Measurements from ENCODE around the gene SGPP1. TPM values are rescaled to one million over a fixed set of nuclear protein-coding genes. Genes with fewer than 3 reads are reported as not detected.
"Not testable (repeated sequence)": the region's sequence is repeated elsewhere in the genome, so short reads cannot be mapped to it uniquely, and the experiment has no call there.

SGPP1 gene
- total and polyA plus RNA-seq, 4 experiments from 2014 or later: 12.2 to 15.2 (median 12.5) TPM

- peak overlapping the region; percentile 99 for H3K27ac ChIP-seq (ENCODE audit: low read depth, low read length)
- H3K9me3 ChIP-seq (ENCODE audit: control insufficient read depth in 1 of 2, low read length in 2 of 2): no peaks in the 10 kb centered on the region
- no peaks in the 10 kb centered on the region for H3K9me3 Mint-ChIP-seq
- peak overlapping the region; percentile 85 to 98 (median 92) for H3K4me3 Mint-ChIP-seq
- peak overlapping the region; percentile 85 to 96 for H3K4me3 ChIP-seq (ENCODE audit: low read length in 2 of 2)
- peaks cover 14 to 18% of the 10 kb centered on the region in 2 donors for H3K36me3 Mint-ChIP-seq
- POLR2A ChIA-PET (ENCODE audit: partially characterized antibody): interaction anchor here (0.7 to 7.2 kb wide), 9 partner anchors 9 to 696 kb away, joined by 3 to 151 read pairs (median 4); partner anchors contain the start of genes PPP2R5E and SGPP1
- peaks cover 18 to 46% (median 27%) of the 10 kb centered on the region in 4 donors for H3K4me1 Mint-ChIP-seq
- CTCF ChIA-PET (ENCODE audit: partially characterized antibody): interaction anchor here (1.2 to 4.4 kb wide), 10 partner anchors 8 to 127 kb away, joined by 3 to 41 read pairs (median 6); no protein-coding TSS in a partner anchor
- DNase-seq: no peak
- peaks cover 5% of the 10 kb centered on the region for H3K36me3 ChIP-seq (ENCODE audit: insufficient read depth, low read length)
- H3K27me3 ChIP-seq (ENCODE audit: insufficient read depth, low read length): no peaks in the 10 kb centered on the region
- no peaks in the 10 kb centered on the region for H3K27me3 Mint-ChIP-seq
- intact Hi-C loops (cut with micrococcal nuclease): loop anchor here (1.0 to 5.0 kb wide), 3 partner anchors 7 to 744 kb away; partner anchors contain the start of genes MTHFD1 and PPP2R5E
- H3K27ac Mint-ChIP-seq: peak overlapping the region; percentile 90 to 99 (median 97)
- peaks cover 34% of the 10 kb centered on the region for H3K4me1 ChIP-seq (ENCODE audit: insufficient read depth, low read length)
These were observed 85.0 kb downstream of the SGPP1 start for GRCh38 chr14:63642656-63643382.

GRCh38 chr14:63642229-63642611, 85.6 kb downstream of the SGPP1 start:
- peak; percentile 92 to 95 (median 94) for DNase-seq

GRCh38 chr14:63641473-63642228, 86.2 kb downstream of the SGPP1 start, which contains the start of gene WDR89:
TSS of gene WDR89 (minus strand) at chr14:63641871. CDS start at chr14:63599942, 41,929 bp downstream.
- Mint-ChIP-seq H3K4me3 (peak within 1 kb of the TSS; percentile 85 to 98 (median 92)), H3K9me3 (peaks cover 0 to 4% (median 0%) of the 10 kb centered on the region in 8 donors), H3K27ac (peak within 1 kb of the TSS; percentile 90 to 99 (median 97)), H3K27me3 (no peaks in the 10 kb centered on the region), H3K36me3 (peaks cover 22% of the 10 kb centered on the region in 2 donors), H3K4me1 (peaks cover 22 to 49% (median 33%) of the 10 kb centered on the region in 4 donors)
- peak; percentile 96 to 99 (median 98) for DNase-seq
- ChIA-PET POLR2A (ENCODE audit: partially characterized antibody) (interaction anchor here (0.5 to 7.2 kb wide), 21 partner anchors 9 to 1273 kb away, joined by 3 to 151 read pairs (median 4); partner anchors contain the start of genes PPP2R5E and SGPP1), CTCF (ENCODE audit: partially characterized antibody) (interaction anchor here (0.6 to 4.4 kb wide), 9 partner anchors 8 to 129 kb away, joined by 3 to 41 read pairs (median 6); no protein-coding TSS in a partner anchor)
- peaks cover 5% of the 10 kb centered on the region for H3K36me3 ChIP-seq (ENCODE audit: insufficient read depth, low read length)
- intact Hi-C loops (cut with micrococcal nuclease): loop anchor here (1.0 to 5.0 kb wide), 5 partner anchors 9 to 746 kb away; partner anchors contain the start of genes MTHFD1, PPP2R5E and SGPP1
- no peaks in the 10 kb centered on the region for H3K27me3 ChIP-seq (ENCODE audit: insufficient read depth, low read length)
- peak within 1 kb of the TSS; percentile 99 for H3K27ac ChIP-seq (ENCODE audit: low read depth, low read length)
- H3K4me1 ChIP-seq (ENCODE audit: insufficient read depth, low read length): peaks cover 37% of the 10 kb centered on the region
- no peaks in the 10 kb centered on the region for H3K9me3 ChIP-seq (ENCODE audit: control insufficient read depth in 1 of 2, low read length in 2 of 2)
- H3K4me3 ChIP-seq (ENCODE audit: low read length in 2 of 2): peak within 1 kb of the TSS; percentile 85 to 96

More at GRCh38 chr14:63642229-63642611, 85.6 kb downstream of the SGPP1 start:
- Mint-ChIP-seq H3K36me3 (peaks cover 16 to 18% of the 10 kb centered on the region in 2 donors), H3K4me1 (peaks cover 17 to 43% (median 28%) of the 10 kb centered on the region in 4 donors), H3K27ac (peak overlapping the region; percentile 90 to 99 (median 97)), H3K27me3 (no peaks in the 10 kb centered on the region), H3K9me3 (no peaks in the 10 kb centered on the region), H3K4me3 (peak overlapping the region; percentile 85 to 98 (median 92))
- H3K27ac ChIP-seq (ENCODE audit: low read depth, low read length): peak overlapping the region; percentile 99
- intact Hi-C loops (cut with micrococcal nuclease): loop anchor here (1.0 to 5.0 kb wide), 3 partner anchors 8 to 745 kb away; partner anchors contain the start of genes MTHFD1 and PPP2R5E
- H3K27me3 ChIP-seq (ENCODE audit: insufficient read depth, low read length): no peaks in the 10 kb centered on the region
- peak overlapping the region; percentile 85 to 96 for H3K4me3 ChIP-seq (ENCODE audit: low read length in 2 of 2)
- H3K4me1 ChIP-seq (ENCODE audit: insufficient read depth, low read length): peaks cover 34% of the 10 kb centered on the region
- POLR2A ChIA-PET (ENCODE audit: partially characterized antibody): interaction anchor here (0.7 to 7.2 kb wide), 14 partner anchors 10 to 1273 kb away, joined by 3 to 151 read pairs (median 4); partner anchors contain the start of genes PPP2R5E and SGPP1
- H3K36me3 ChIP-seq (ENCODE audit: insufficient read depth, low read length): peaks cover 5% of the 10 kb centered on the region
- CTCF ChIA-PET (ENCODE audit: partially characterized antibody): interaction anchor here (1.2 to 4.4 kb wide), 9 partner anchors 9 to 128 kb away, joined by 3 to 41 read pairs (median 6); no protein-coding TSS in a partner anchor
- no peaks in the 10 kb centered on the region for H3K9me3 ChIP-seq (ENCODE audit: control insufficient read depth in 1 of 2, low read length in 2 of 2)

DNA sequence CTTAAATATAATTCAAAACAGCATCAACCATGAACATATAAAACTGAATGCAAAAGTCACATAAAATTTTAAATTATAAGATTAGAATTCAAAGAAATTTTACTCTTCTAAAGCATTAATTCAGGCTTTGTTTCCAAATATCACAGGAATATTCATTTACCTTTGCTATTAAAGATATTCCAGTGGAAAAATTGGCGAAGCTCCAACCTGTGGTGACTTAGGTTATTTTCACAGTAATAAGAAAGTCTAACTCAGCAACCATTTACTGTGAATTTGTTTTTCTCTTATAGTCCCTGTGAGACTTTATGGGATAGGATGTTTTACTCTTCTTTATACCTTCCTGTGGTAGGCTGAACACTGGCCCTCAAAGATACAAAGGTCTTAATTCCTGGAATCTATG, 89.4 kb downstream of the SGPP1 start:
- peaks cover 34 to 38% of the 10 kb centered on the region in 2 donors for H3K36me3 Mint-ChIP-seq
- CTCF ChIA-PET (ENCODE audit: partially characterized antibody): no interaction called here
- no peaks in the 10 kb centered on the region for H3K27me3 Mint-ChIP-seq
- H3K27ac Mint-ChIP-seq: peak overlapping the region in 6 of 7 donors; percentile 2 to 75 (median 30)
- Histone ChIP-seq H3K27me3 (ENCODE audit: insufficient read depth, low read length) (no peaks in the 10 kb centered on the region), H3K4me1 (ENCODE audit: insufficient read depth, low read length) (peaks cover 45% of the 10 kb centered on the region), H3K36me3 (ENCODE audit: insufficient read depth, low read length) (peaks cover 5% of the 10 kb centered on the region), H3K4me3 (ENCODE audit: low read length in 2 of 2) (no peak overlapping the region), H3K27ac (ENCODE audit: low read depth, low read length) (no peak overlapping the region), H3K9me3 (ENCODE audit: control insufficient read depth in 1 of 2, low read length in 2 of 2) (no peaks in the 10 kb centered on the region)
- peak overlapping the region in 3 of 8 donors; percentile 1 to 61 (median 34) for H3K4me3 Mint-ChIP-seq
- H3K9me3 Mint-ChIP-seq: peaks cover 0 to 26% (median 10%) of the 10 kb centered on the region in 8 donors
- peaks cover 30 to 61% (median 49%) of the 10 kb centered on the region in 4 donors for H3K4me1 Mint-ChIP-seq
- intact Hi-C loops (cut with micrococcal nuclease): no loop called here
- POLR2A ChIA-PET (ENCODE audit: partially characterized antibody): interaction anchor here (1.1 to 7.2 kb wide), 3 partner anchors 14 to 132 kb away, joined by 3 to 151 read pairs (median 3); partner anchors contain the start of gene SGPP1
- DNase-seq: no peak

DNA sequence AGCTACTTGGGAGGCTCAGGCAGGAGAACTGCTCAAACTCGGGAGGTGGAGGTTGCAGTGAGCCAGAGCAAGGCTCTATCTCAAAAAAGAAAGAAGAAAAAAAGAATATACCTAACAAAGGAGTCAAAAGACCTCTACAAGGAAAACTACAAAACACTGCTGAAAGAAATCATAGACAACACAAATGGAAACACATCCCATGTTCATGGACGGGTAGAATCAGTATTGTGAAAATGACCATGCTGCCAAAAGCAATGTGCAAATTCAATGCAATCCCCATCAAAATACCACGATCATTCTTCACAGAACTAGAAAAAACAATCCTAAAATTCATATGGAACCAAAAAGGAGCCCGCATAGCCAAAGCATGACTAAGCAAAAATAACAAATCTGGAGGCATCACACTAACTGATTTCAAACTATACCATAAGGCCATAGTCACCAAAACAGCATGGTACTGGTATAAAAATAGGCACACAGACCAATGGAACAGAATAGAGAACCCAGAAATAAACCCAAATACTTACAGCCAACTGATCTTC, 91.7 kb downstream of the SGPP1 start:
- Mint-ChIP-seq H3K4me3 (peak overlapping the region in 3 of 8 donors; percentile 8 to 57 (median 17)), H3K36me3 (peaks cover 31 to 34% of the 10 kb centered on the region in 2 donors)
- CTCF ChIA-PET (ENCODE audit: partially characterized antibody): interaction anchor here (1.0 to 6.4 kb wide), 2 partner anchors 27 to 132 kb away, joined by 3 to 132 read pairs; no protein-coding TSS in a partner anchor

More for the DNA sequence above, 91.7 kb downstream of the SGPP1 start:
- H3K4me3 ChIP-seq (ENCODE audit: low read length in 2 of 2); H3K27ac ChIP-seq (ENCODE audit: low read depth, low read length); H3K9me3 ChIP-seq (ENCODE audit: control insufficient read depth in 1 of 2, low read length in 2 of 2); DNase-seq; H3K27me3 ChIP-seq (ENCODE audit: insufficient read depth, low read length); intact Hi-C loops (cut with micrococcal nuclease); H3K27me3 Mint-ChIP-seq; H3K36me3 ChIP-seq (ENCODE audit: insufficient read depth, low read length): not testable (repeated sequence)
- H3K27ac Mint-ChIP-seq: peak overlapping the region in 2 of 7 donors; percentile 17 to 77
- H3K4me1 Mint-ChIP-seq: peaks cover 32 to 63% (median 49%) of the 10 kb centered on the region in 4 donors
- H3K9me3 Mint-ChIP-seq: peaks cover 0 to 26% (median 10%) of the 10 kb centered on the region in 8 donors
- POLR2A ChIA-PET (ENCODE audit: partially characterized antibody): interaction anchor here (0.6 to 1.2 kb wide), 2 partner anchors 14 to 135 kb away, joined by 3 to 5 read pairs; no protein-coding TSS in a partner anchor
- peaks cover 42% of the 10 kb centered on the region for H3K4me1 ChIP-seq (ENCODE audit: insufficient read depth, low read length)
